HG03378 (cell line): ENCODE measurements around the gene CD300H.

Experiments used
- ATAC-seq: cut with Tn5 transposase; IDR thresholded peaks from one replicate; pipeline ENCODE4 v1.9.1; 2021; ENCODE audit warnings: mild to moderate bottlenecking, moderate library complexity; ENCODE audit not compliant: unreplicated experiment

CD300H gene

GRCh38 chr17:74512036-74512435 lies 55.3 kb downstream of the CD300H start:
- no peak for ATAC-seq
